22Rv1 (cell line): ENCODE results near the gene IKZF1.
A peak's percentile ranks its signal among the peaks of the same experiment; 100 is the strongest.

Experiments used
- H3K27ac ChIP-seq: fragments of 450-650 bp; 2 replicates; pipeline ENCODE4 v1.5.1; 2017
- ZFX ChIP-seq: fragments of 450-650 bp; IDR thresholded peaks from 2 replicates; pipeline ENCODE4 v1.6.1; 2017; ENCODE audit warnings: antibody characterized with exemption, borderline replicate concordance
- TF ChIP-seq, protein P1 (sequence below): fragments of 450-650 bp; IDR thresholded peaks from 2 replicates; pipeline ENCODE4 v1.5.1; 2017; ENCODE audit warnings: mild to moderate bottlenecking

IKZF1 gene

DNA sequence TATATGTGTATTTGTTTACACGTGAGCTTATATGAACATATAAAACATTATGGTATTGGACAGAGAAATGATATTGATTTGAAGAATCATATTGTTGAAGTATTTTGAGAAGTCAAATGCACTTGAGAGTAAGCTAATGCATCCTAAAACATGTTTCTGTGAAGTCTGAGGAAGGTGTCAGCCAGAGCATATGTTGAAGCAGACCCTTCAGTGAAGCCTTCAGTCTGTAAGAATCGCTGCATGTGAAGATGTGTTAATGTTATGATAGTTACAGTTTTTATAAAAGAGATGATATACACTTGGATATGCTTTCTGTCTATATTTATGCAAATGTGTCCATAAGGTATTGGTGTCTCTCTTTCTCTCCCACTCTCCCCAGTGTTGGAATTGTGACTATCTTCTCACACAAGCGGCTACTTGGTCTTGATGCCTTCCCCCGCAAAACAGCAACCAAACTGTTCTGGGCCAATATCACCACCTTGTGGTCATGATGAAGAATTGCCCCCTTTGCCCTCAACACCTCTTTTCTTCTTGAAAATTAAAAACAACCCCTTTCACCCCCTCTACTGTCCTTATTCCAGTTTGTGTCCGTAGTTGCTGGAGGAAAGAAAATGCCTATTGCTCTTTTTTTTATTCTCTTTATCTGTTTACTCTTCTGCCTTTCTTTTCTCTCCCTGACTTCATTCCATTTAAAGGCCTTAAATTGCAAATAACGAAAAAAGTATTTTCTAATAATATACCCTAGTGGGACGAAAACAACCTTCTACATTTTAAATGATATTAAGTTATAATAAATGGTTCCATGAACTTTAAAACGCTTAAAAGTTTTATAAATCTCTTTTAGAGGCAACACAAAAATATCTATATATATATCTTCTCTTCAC is 64.9 kb downstream of the IKZF1 start:
- H3K27ac ChIP-seq, result no peak overlapping the region

DNA sequence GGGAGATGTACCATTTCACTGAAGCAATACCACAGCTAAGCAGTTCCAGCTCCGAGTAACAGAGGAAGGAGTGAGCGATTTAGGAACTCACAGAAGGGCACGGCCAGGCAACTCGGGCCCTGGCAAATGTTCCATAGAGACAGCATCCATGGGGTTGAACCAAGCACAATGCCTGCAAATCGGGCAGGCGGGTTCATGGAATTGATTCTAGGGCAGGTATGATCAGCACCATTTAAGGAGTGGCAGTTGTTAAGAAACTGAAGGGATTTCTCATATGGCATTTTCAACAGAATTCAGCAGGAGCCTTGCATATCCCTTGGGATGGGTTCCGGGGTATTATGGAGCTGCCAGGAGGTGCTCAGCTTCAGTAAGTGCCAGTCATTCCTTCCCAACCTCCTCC is 66.4 kb downstream of the IKZF1 start:
- H3K27ac ChIP-seq, result no peak overlapping the region
- TF ChIP-seq, protein P1, sequence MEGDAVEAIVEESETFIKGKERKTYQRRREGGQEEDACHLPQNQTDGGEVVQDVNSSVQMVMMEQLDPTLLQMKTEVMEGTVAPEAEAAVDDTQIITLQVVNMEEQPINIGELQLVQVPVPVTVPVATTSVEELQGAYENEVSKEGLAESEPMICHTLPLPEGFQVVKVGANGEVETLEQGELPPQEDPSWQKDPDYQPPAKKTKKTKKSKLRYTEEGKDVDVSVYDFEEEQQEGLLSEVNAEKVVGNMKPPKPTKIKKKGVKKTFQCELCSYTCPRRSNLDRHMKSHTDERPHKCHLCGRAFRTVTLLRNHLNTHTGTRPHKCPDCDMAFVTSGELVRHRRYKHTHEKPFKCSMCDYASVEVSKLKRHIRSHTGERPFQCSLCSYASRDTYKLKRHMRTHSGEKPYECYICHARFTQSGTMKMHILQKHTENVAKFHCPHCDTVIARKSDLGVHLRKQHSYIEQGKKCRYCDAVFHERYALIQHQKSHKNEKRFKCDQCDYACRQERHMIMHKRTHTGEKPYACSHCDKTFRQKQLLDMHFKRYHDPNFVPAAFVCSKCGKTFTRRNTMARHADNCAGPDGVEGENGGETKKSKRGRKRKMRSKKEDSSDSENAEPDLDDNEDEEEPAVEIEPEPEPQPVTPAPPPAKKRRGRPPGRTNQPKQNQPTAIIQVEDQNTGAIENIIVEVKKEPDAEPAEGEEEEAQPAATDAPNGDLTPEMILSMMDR, result no peak
- no peak for TF ChIP-seq ZFX

More for the DNA sequence above, 64.9 kb downstream of the IKZF1 start:
- no peak for TF ChIP-seq ZFX
- TF ChIP-seq, protein P1, result peak; percentile 78

DNA sequence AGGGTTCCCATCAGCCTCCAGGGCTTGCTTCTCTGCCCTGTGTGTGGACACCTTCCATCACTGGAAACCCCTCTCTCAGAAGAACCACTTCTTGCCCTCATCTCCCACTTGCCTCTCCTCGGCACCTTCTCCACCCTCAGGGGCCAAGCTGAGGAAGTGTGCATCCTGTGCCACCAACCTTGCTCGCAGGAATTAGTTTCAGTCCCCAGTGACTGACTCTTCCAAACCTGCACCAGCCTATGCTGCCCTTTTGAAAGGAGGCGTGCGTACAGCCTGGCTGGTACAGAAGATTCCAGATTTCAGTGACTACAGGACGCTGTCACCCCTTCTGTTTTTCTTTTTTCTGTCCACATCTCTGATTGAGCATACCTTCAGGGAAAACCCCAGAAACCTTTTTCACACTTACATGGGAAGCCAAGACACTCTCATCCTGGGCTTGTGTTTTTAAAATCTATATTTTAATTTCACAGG is 67.1 kb downstream of the IKZF1 start:
- TF ChIP-seq ZFX, result no peak
- TF ChIP-seq, protein P1, result no peak

DNA sequence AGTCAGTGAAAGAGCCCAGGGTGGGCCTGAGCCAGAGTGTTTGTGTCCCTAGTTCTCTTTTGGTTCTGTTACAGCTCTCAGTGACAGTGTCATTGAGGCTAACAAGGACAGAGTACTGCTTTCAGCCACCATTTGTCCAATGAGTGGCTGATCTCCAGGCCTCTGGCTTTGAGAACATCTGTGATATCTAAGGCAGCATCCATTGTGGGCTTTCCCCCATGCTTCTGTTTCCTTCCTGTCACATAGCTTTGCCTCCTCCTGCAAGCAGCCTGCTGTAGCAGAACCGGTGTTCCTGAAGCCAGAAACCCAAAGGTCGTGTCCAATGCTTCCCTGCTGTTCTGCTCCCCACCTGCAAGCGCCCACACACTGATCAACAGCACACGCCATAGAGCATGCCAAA is 68.4 kb downstream of the IKZF1 start:
- no peak for TF ChIP-seq ZFX
- TF ChIP-seq, protein P1, result no peak
- H3K27ac ChIP-seq, result no peak overlapping the region

More for the DNA sequence above, 67.1 kb downstream of the IKZF1 start:
- no peak overlapping the region for H3K27ac ChIP-seq

DNA sequence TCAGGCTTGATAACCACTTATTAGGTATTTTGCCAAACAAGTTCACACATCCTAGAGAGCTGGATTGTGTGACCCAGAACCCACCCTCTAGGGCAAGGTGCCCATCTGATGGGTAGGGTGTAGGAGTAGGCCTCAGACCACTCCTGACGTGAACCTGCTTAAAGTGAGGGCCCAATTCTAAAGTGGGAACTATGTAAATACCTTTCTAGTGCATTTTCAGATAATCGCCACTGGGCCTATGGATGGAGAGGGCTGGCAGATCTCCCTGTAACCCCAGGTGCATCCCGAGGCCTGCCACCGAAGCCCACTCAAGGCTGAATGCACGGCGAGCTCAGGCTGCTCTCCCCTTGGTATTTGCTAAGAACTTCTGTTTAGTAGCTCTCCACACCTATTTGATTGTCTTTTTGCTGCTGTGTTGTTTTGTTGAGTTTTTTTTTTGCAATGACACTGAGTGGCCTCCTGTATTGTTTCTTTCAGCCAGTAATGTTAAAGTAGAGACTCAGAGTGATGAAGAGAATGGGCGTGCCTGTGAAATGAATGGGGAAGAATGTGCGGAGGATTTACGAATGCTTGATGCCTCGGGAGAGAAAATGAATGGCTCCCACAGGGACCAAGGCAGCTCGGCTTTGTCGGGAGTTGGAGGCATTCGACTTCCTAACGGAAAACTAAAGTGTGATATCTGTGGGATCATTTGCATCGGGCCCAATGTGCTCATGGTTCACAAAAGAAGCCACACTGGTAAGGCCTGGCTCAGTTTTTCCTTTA is 71.7 kb downstream of the IKZF1 start:
- TF ChIP-seq, protein P1, result no peak
- no peak for TF ChIP-seq ZFX
- no peak overlapping the region for H3K27ac ChIP-seq

DNA sequence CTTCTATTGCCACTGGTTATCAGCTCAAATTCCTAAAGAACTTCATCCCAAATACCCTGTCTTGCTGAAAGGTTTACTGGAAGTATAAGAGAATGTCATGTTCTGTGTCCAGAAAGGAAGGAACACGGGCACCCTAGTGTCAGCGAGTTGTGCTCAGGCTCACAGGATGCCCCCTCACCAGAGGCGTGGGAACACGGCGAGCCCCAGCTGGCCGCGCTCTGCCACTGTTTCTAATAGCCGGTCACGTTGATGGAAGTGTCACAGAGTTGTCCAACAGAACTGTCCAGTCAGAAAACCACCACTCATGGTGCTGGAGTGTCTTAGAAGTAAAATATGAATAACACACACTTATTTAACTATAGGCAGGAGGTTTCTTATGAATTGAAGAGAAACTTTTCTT is 72.8 kb downstream of the IKZF1 start:
- H3K27ac ChIP-seq, result no peak overlapping the region
- TF ChIP-seq, protein P1, result no peak
- TF ChIP-seq ZFX, result no peak
